Measurements from ENCODE around the gene SLC47A1. TPM values are rescaled to one million over a fixed set of nuclear protein-coding genes. Genes with fewer than 3 reads are reported as not detected.
A peak's percentile ranks its signal among the peaks of the same experiment; 100 is the strongest.
"Not testable (repeated sequence)": the region's sequence is repeated elsewhere in the genome, so short reads cannot be mapped to it uniquely, and the experiment has no call there.

Gene SLC47A1
- polyA plus RNA-seq, 1 donor (not counting 4 experiments of a cell fraction or from before 2014, with no cell fraction given) = 0.07 TPM

GRCh38 chr17:19507775-19508576, 25.7 kb upstream of the SLC47A1 start:
- dilution Hi-C loops (cut with MboI; ENCODE audit: extremely low pct_ligation_motif_present, low sequenced_read_pairs) = no loop called here

GRCh38 chr17:19508577-19508867, 25.1 kb upstream of the SLC47A1 start:
- no peaks in the 10 kb centered on the region for H3K4me1 ChIP-seq (ENCODE audit: control insufficient read depth, extremely low read depth, insufficient read depth, low read length)

More at GRCh38 chr17:19507775-19508576, 25.7 kb upstream of the SLC47A1 start:
- peak; percentile 68 for FAIRE-seq
- no peaks in the 10 kb centered on the region for H3K79me2 ChIP-seq (ENCODE audit: control insufficient read depth, insufficient read depth, low read length)
- no peaks in the 10 kb centered on the region for H3K36me3 ChIP-seq (ENCODE audit: control insufficient read depth in 2 of 2, extremely low read depth in 1 of 2, insufficient read depth in 2 of 2, low read length in 2 of 2)
- TF ChIP-seq CTCF (optimal IDR thresholded peaks at IDR 0.05 in 1 of 3, IDR thresholded peaks at IDR 0.05 in 1 of 3, conservative IDR thresholded peaks at IDR 0.05 in 1 of 3; ENCODE audit: extremely low read depth in 1 of 3, insufficient read depth in 2 of 3, low read length in 3 of 3) = peak in 1 of 3 experiments; percentile 18
- no peak for TF ChIP-seq EZH2 (IDR thresholded peaks at IDR 0.05; ENCODE audit: low read length)
- peak overlapping the region; percentile 54 to 75 (median 69) for H3K4me3 ChIP-seq (ENCODE audit: control insufficient read depth in 2 of 3, extremely low read depth in 1 of 3, insufficient read depth in 2 of 3, low read depth in 1 of 3, low read length in 3 of 3)
- peak overlapping the region; percentile 86 for H3K4me2 ChIP-seq (ENCODE audit: control insufficient read depth, extremely low read depth, insufficient read depth, low read depth, low read length)
- peak overlapping the region; percentile 75 for H2AFZ ChIP-seq (ENCODE audit: control insufficient read depth, low read length)
- peak overlapping the region; percentile 47 for H3K9ac ChIP-seq (ENCODE audit: control insufficient read depth, extremely low read depth, insufficient read depth, low read length)
- H3K9me3 ChIP-seq (ENCODE audit: control insufficient read depth, low read depth, low read length) = no peaks in the 10 kb centered on the region
- H3K4me1 ChIP-seq (ENCODE audit: control insufficient read depth, extremely low read depth, insufficient read depth, low read length) = no peaks in the 10 kb centered on the region
- H4K20me1 ChIP-seq (ENCODE audit: control insufficient read depth, extremely low read depth, insufficient read depth, low read length) = no peaks in the 10 kb centered on the region
- peak; percentile 58 for DNase-seq (ENCODE audit: low read depth, low spot score)
- no peak overlapping the region for H3K27ac ChIP-seq (ENCODE audit: control insufficient read depth, insufficient read depth, low read length)
- no peaks in the 10 kb centered on the region for H3K9me1 ChIP-seq (ENCODE audit: control insufficient read depth, extremely low read depth, insufficient read depth, low read length)
- no peaks in the 10 kb centered on the region for H3K27me3 ChIP-seq (ENCODE audit: control insufficient read depth, extremely low read depth, insufficient read depth, low read length)

GRCh38 chr17:19509281-19509852, 24.3 kb upstream of the SLC47A1 start:
- FAIRE-seq; dilution Hi-C loops (cut with MboI; ENCODE audit: extremely low pct_ligation_motif_present, low sequenced_read_pairs); H3K4me3 ChIP-seq (ENCODE audit: control insufficient read depth in 2 of 3, extremely low read depth in 1 of 3, insufficient read depth in 2 of 3, low read depth in 1 of 3, low read length in 3 of 3): not testable (repeated sequence)

More at GRCh38 chr17:19508577-19508867, 25.1 kb upstream of the SLC47A1 start:
- peak overlapping the region; percentile 47 for H3K9ac ChIP-seq (ENCODE audit: control insufficient read depth, extremely low read depth, insufficient read depth, low read length)
- no peak overlapping the region for H3K27ac ChIP-seq (ENCODE audit: control insufficient read depth, insufficient read depth, low read length)
- H3K9me3 ChIP-seq (ENCODE audit: control insufficient read depth, low read depth, low read length) = no peaks in the 10 kb centered on the region
- no peaks in the 10 kb centered on the region for H3K79me2 ChIP-seq (ENCODE audit: control insufficient read depth, insufficient read depth, low read length)
- DNase-seq (ENCODE audit: low read depth, low spot score) (no peak), FAIRE-seq (no peak)
- H3K4me2 ChIP-seq (ENCODE audit: control insufficient read depth, extremely low read depth, insufficient read depth, low read depth, low read length) = peak overlapping the region; percentile 86
- H3K4me3 ChIP-seq (ENCODE audit: control insufficient read depth in 2 of 3, extremely low read depth in 1 of 3, insufficient read depth in 2 of 3, low read depth in 1 of 3, low read length in 3 of 3) = peak overlapping the region; percentile 54 to 75 (median 69)
- dilution Hi-C loops (cut with MboI; ENCODE audit: extremely low pct_ligation_motif_present, low sequenced_read_pairs) = no loop called here
- no peaks in the 10 kb centered on the region for H4K20me1 ChIP-seq (ENCODE audit: control insufficient read depth, extremely low read depth, insufficient read depth, low read length)
- TF ChIP-seq CTCF (optimal IDR thresholded peaks at IDR 0.05 in 1 of 3, IDR thresholded peaks at IDR 0.05 in 1 of 3, conservative IDR thresholded peaks at IDR 0.05 in 1 of 3; ENCODE audit: extremely low read depth in 1 of 3, insufficient read depth in 2 of 3, low read length in 3 of 3) = no peak
- no peak for TF ChIP-seq EZH2 (IDR thresholded peaks at IDR 0.05; ENCODE audit: low read length)
- peak overlapping the region; percentile 75 for H2AFZ ChIP-seq (ENCODE audit: control insufficient read depth, low read length)
- no peaks in the 10 kb centered on the region for H3K27me3 ChIP-seq (ENCODE audit: control insufficient read depth, extremely low read depth, insufficient read depth, low read length)
- no peaks in the 10 kb centered on the region for H3K36me3 ChIP-seq (ENCODE audit: control insufficient read depth in 2 of 2, extremely low read depth in 1 of 2, insufficient read depth in 2 of 2, low read length in 2 of 2)
- H3K9me1 ChIP-seq (ENCODE audit: control insufficient read depth, extremely low read depth, insufficient read depth, low read length) = no peaks in the 10 kb centered on the region

More at GRCh38 chr17:19509281-19509852, 24.3 kb upstream of the SLC47A1 start:
- not testable (repeated sequence) for H3K9ac ChIP-seq (ENCODE audit: control insufficient read depth, extremely low read depth, insufficient read depth, low read length); H3K9me3 ChIP-seq (ENCODE audit: control insufficient read depth, low read depth, low read length); H2AFZ ChIP-seq (ENCODE audit: control insufficient read depth, low read length); H3K27ac ChIP-seq (ENCODE audit: control insufficient read depth, insufficient read depth, low read length); H3K9me1 ChIP-seq (ENCODE audit: control insufficient read depth, extremely low read depth, insufficient read depth, low read length); H3K27me3 ChIP-seq (ENCODE audit: control insufficient read depth, extremely low read depth, insufficient read depth, low read length); H4K20me1 ChIP-seq (ENCODE audit: control insufficient read depth, extremely low read depth, insufficient read depth, low read length); H3K4me1 ChIP-seq (ENCODE audit: control insufficient read depth, extremely low read depth, insufficient read depth, low read length); H3K4me2 ChIP-seq (ENCODE audit: control insufficient read depth, extremely low read depth, insufficient read depth, low read depth, low read length); H3K79me2 ChIP-seq (ENCODE audit: control insufficient read depth, insufficient read depth, low read length); H3K36me3 ChIP-seq (ENCODE audit: control insufficient read depth in 2 of 2, extremely low read depth in 1 of 2, insufficient read depth in 2 of 2, low read length in 2 of 2); DNase-seq (ENCODE audit: low read depth, low spot score)
